SK-N-SH (cell line): ENCODE measurements around the gene ZNF3.

Source experiments
- EP300 ChIP-seq, 2 experiments: IDR thresholded peaks; 2 replicates each; pipeline versions ENCODE4 v1.4.0 to v1.6.1; 2012; ENCODE audit warnings: borderline replicate concordance in 1 of 2, low read depth in 1 of 2, low read length in 1 of 2
- RXRA ChIP-seq: IDR thresholded peaks from 2 replicates; pipeline ENCODE4 v1.4.0; 2012; ENCODE audit warnings: low read depth, mild to moderate bottlenecking, borderline replicate concordance

GRCh38 chr7:100048680-100049079 lies 32.8 kb downstream of the ZNF3 start:
- TF ChIP-seq RXRA (no peak), EP300 (IDR thresholded peaks at IDR 0.05; ENCODE audit: borderline replicate concordance in 1 of 2, low read depth in 1 of 2, low read length in 1 of 2) (no peak)
